ENCODE results near the gene NUDT3.

NUDT3 gene

GRCh38 chr6:34321821-34322220 lies 70.6 kb downstream of the NUDT3 start:
- no peaks in the 10 kb centered on the region for H3K36me3 ChIP-seq (ENCODE audit: control insufficient read depth in 2 of 2, insufficient read depth in 2 of 2, low read length in 2 of 2)
- H3K4me3 ChIP-seq (ENCODE audit: low read length in 2 of 2): no peak overlapping the region
- no peak overlapping the region for H3K9ac ChIP-seq (ENCODE audit: low read length in 2 of 2)
- H3K9me3 ChIP-seq (ENCODE audit: control insufficient read depth in 2 of 2, low read length in 2 of 2): no peaks in the 10 kb centered on the region
- H3K27me3 ChIP-seq (ENCODE audit: control insufficient read depth in 1 of 2, insufficient read depth in 2 of 2, low read length in 2 of 2): no peaks in the 10 kb centered on the region
- H3K27ac ChIP-seq (ENCODE audit: low read length): no peak overlapping the region
- peaks cover 2% of the 10 kb centered on the region for H3K4me1 ChIP-seq (ENCODE audit: control insufficient read depth, insufficient read depth, low read length)

- Histone ChIP-seq H3K36me3 (ENCODE audit: control insufficient read depth in 2 of 2, insufficient read depth in 2 of 2, low read length in 2 of 2) (no peaks in the 10 kb centered on the region), H3K9me3 (ENCODE audit: control insufficient read depth in 2 of 2, low read length in 2 of 2) (no peaks in the 10 kb centered on the region), H3K27ac (ENCODE audit: low read length) (no peak overlapping the region), H3K4me1 (ENCODE audit: control insufficient read depth, insufficient read depth, low read length) (no peaks in the 10 kb centered on the region), H3K4me3 (ENCODE audit: low read length in 2 of 2) (no peak overlapping the region), H3K27me3 (ENCODE audit: control insufficient read depth in 1 of 2, insufficient read depth in 2 of 2, low read length in 2 of 2) (no peaks in the 10 kb centered on the region), H3K9ac (ENCODE audit: low read length in 2 of 2) (no peak overlapping the region)
These were observed 73.0 kb downstream of the NUDT3 start for GRCh38 chr6:34319471-34319885.

GRCh38 chr6:34318499-34319470 lies 73.7 kb downstream of the NUDT3 start:
- Histone ChIP-seq H3K9me3 (ENCODE audit: control insufficient read depth in 2 of 2, low read length in 2 of 2) (no peaks in the 10 kb centered on the region), H3K27ac (ENCODE audit: low read length) (no peak overlapping the region), H3K27me3 (ENCODE audit: control insufficient read depth in 1 of 2, insufficient read depth in 2 of 2, low read length in 2 of 2) (no peaks in the 10 kb centered on the region), H3K9ac (ENCODE audit: low read length in 2 of 2) (no peak overlapping the region), H3K4me1 (ENCODE audit: control insufficient read depth, insufficient read depth, low read length) (no peaks in the 10 kb centered on the region), H3K36me3 (ENCODE audit: control insufficient read depth in 2 of 2, insufficient read depth in 2 of 2, low read length in 2 of 2) (no peaks in the 10 kb centered on the region), H3K4me3 (ENCODE audit: low read length in 2 of 2) (no peak overlapping the region)

- no peak overlapping the region for H3K4me3 ChIP-seq (ENCODE audit: low read length in 2 of 2)
- H3K4me1 ChIP-seq (ENCODE audit: control insufficient read depth, insufficient read depth, low read length): no peaks in the 10 kb centered on the region
- no peak overlapping the region for H3K9ac ChIP-seq (ENCODE audit: low read length in 2 of 2)
- H3K27me3 ChIP-seq (ENCODE audit: control insufficient read depth in 1 of 2, insufficient read depth in 2 of 2, low read length in 2 of 2): no peaks in the 10 kb centered on the region
- no peak overlapping the region for H3K27ac ChIP-seq (ENCODE audit: low read length)
- H3K36me3 ChIP-seq (ENCODE audit: control insufficient read depth in 2 of 2, insufficient read depth in 2 of 2, low read length in 2 of 2): no peaks in the 10 kb centered on the region
- H3K9me3 ChIP-seq (ENCODE audit: control insufficient read depth in 2 of 2, low read length in 2 of 2): no peaks in the 10 kb centered on the region
These were observed 74.5 kb downstream of the NUDT3 start for GRCh38 chr6:34317882-34318498.

GRCh38 chr6:34317172-34317477 lies 75.3 kb downstream of the NUDT3 start:
- H3K36me3 ChIP-seq (ENCODE audit: control insufficient read depth in 2 of 2, insufficient read depth in 2 of 2, low read length in 2 of 2): no peaks in the 10 kb centered on the region
- no peak overlapping the region for H3K4me3 ChIP-seq (ENCODE audit: low read length in 2 of 2)
- H3K27ac ChIP-seq (ENCODE audit: low read length): no peak overlapping the region
- no peaks in the 10 kb centered on the region for H3K9me3 ChIP-seq (ENCODE audit: control insufficient read depth in 2 of 2, low read length in 2 of 2)
- H3K4me1 ChIP-seq (ENCODE audit: control insufficient read depth, insufficient read depth, low read length): no peaks in the 10 kb centered on the region
- no peak overlapping the region for H3K9ac ChIP-seq (ENCODE audit: low read length in 2 of 2)
- H3K27me3 ChIP-seq (ENCODE audit: control insufficient read depth in 1 of 2, insufficient read depth in 2 of 2, low read length in 2 of 2): no peaks in the 10 kb centered on the region

GRCh38 chr6:34316431-34317171 lies 75.9 kb downstream of the NUDT3 start:
- H3K9me3 ChIP-seq (ENCODE audit: control insufficient read depth in 2 of 2, low read length in 2 of 2): no peaks in the 10 kb centered on the region
- H3K4me3 ChIP-seq (ENCODE audit: low read length in 2 of 2): no peak overlapping the region
- no peaks in the 10 kb centered on the region for H3K4me1 ChIP-seq (ENCODE audit: control insufficient read depth, insufficient read depth, low read length)
- H3K27ac ChIP-seq (ENCODE audit: low read length): no peak overlapping the region
- H3K9ac ChIP-seq (ENCODE audit: low read length in 2 of 2): no peak overlapping the region
- no peaks in the 10 kb centered on the region for H3K27me3 ChIP-seq (ENCODE audit: control insufficient read depth in 1 of 2, insufficient read depth in 2 of 2, low read length in 2 of 2)
- no peaks in the 10 kb centered on the region for H3K36me3 ChIP-seq (ENCODE audit: control insufficient read depth in 2 of 2, insufficient read depth in 2 of 2, low read length in 2 of 2)

- no peak overlapping the region for H3K9ac ChIP-seq (ENCODE audit: low read length in 2 of 2)
- H3K27ac ChIP-seq (ENCODE audit: low read length): no peak overlapping the region
- no peaks in the 10 kb centered on the region for H3K36me3 ChIP-seq (ENCODE audit: control insufficient read depth in 2 of 2, insufficient read depth in 2 of 2, low read length in 2 of 2)
- H3K27me3 ChIP-seq (ENCODE audit: control insufficient read depth in 1 of 2, insufficient read depth in 2 of 2, low read length in 2 of 2): no peaks in the 10 kb centered on the region
- no peak overlapping the region for H3K4me3 ChIP-seq (ENCODE audit: low read length in 2 of 2)
- H3K4me1 ChIP-seq (ENCODE audit: control insufficient read depth, insufficient read depth, low read length): no peaks in the 10 kb centered on the region
- no peaks in the 10 kb centered on the region for H3K9me3 ChIP-seq (ENCODE audit: control insufficient read depth in 2 of 2, low read length in 2 of 2)
These were observed 76.7 kb downstream of the NUDT3 start for GRCh38 chr6:34315780-34316179.

- no peaks in the 10 kb centered on the region for H3K4me1 ChIP-seq (ENCODE audit: control insufficient read depth, insufficient read depth, low read length)
- H3K9me3 ChIP-seq (ENCODE audit: control insufficient read depth in 2 of 2, low read length in 2 of 2): no peaks in the 10 kb centered on the region
- no peaks in the 10 kb centered on the region for H3K36me3 ChIP-seq (ENCODE audit: control insufficient read depth in 2 of 2, insufficient read depth in 2 of 2, low read length in 2 of 2)
- H3K27ac ChIP-seq (ENCODE audit: low read length): no peak overlapping the region
- H3K27me3 ChIP-seq (ENCODE audit: control insufficient read depth in 1 of 2, insufficient read depth in 2 of 2, low read length in 2 of 2): no peaks in the 10 kb centered on the region
- H3K9ac ChIP-seq (ENCODE audit: low read length in 2 of 2): no peak overlapping the region
- no peak overlapping the region for H3K4me3 ChIP-seq (ENCODE audit: low read length in 2 of 2)
These were observed 77.2 kb downstream of the NUDT3 start for GRCh38 chr6:34315256-34315655.

- Histone ChIP-seq H3K36me3 (ENCODE audit: control insufficient read depth in 2 of 2, insufficient read depth in 2 of 2, low read length in 2 of 2) (no peaks in the 10 kb centered on the region), H3K4me3 (ENCODE audit: low read length in 2 of 2) (no peak overlapping the region), H3K27me3 (ENCODE audit: control insufficient read depth in 1 of 2, insufficient read depth in 2 of 2, low read length in 2 of 2) (no peaks in the 10 kb centered on the region), H3K9me3 (ENCODE audit: control insufficient read depth in 2 of 2, low read length in 2 of 2) (no peaks in the 10 kb centered on the region), H3K4me1 (ENCODE audit: control insufficient read depth, insufficient read depth, low read length) (no peaks in the 10 kb centered on the region), H3K9ac (ENCODE audit: low read length in 2 of 2) (no peak overlapping the region), H3K27ac (ENCODE audit: low read length) (no peak overlapping the region)
These were observed 80.2 kb downstream of the NUDT3 start for GRCh38 chr6:34312259-34312658.

- Histone ChIP-seq H3K27me3 (ENCODE audit: control insufficient read depth in 1 of 2, insufficient read depth in 2 of 2, low read length in 2 of 2) (no peaks in the 10 kb centered on the region), H3K36me3 (ENCODE audit: control insufficient read depth in 2 of 2, insufficient read depth in 2 of 2, low read length in 2 of 2) (no peaks in the 10 kb centered on the region), H3K4me3 (ENCODE audit: low read length in 2 of 2) (no peak overlapping the region), H3K9ac (ENCODE audit: low read length in 2 of 2) (no peak overlapping the region), H3K4me1 (ENCODE audit: control insufficient read depth, insufficient read depth, low read length) (peaks cover 4% of the 10 kb centered on the region), H3K27ac (ENCODE audit: low read length) (no peak overlapping the region), H3K9me3 (ENCODE audit: control insufficient read depth in 2 of 2, low read length in 2 of 2) (no peaks in the 10 kb centered on the region)
These were observed 81.7 kb downstream of the NUDT3 start for GRCh38 chr6:34310817-34311216.

Measured in stomach smooth muscle (tissue), 2 donors.